GM12891 (cell line): ENCODE results near the gene ITSN1.

Experiments used
- POLR2A ChIP-seq: IDR thresholded peaks from 2 replicates; pipeline ENCODE4 v1.6.1; 2011; ENCODE audit warnings: low read depth, low read length, control low read depth
- TAF1 ChIP-seq: IDR thresholded peaks from 2 replicates; pipeline ENCODE4 v1.6.1; 2011; ENCODE audit warnings: low read depth, low read length, control low read depth

GRCh38 chr21:33700491-33700890 lies 58.2 kb downstream of the ITSN1 start:
- TF ChIP-seq TAF1 (no peak), POLR2A (no peak)
